Kidney (tissue), 22 donors: Measurements from ENCODE around the gene POU2F2. TPM values are rescaled to one million over a fixed set of nuclear protein-coding genes. Genes with fewer than 3 reads are reported as not detected.

ENCODE experiments used
- DNase-seq, 5 donors: peaks; one replicate each; pipeline ENCODE4 v3.0.0-alpha.2; 2013 to 2020
- FAIRE-seq: peaks from 2 replicates; lab custom pipeline; 2012; peaks lifted over from hg19 to GRCh38; lab: Jason Lieb, UNC
- H3K27ac ChIP-seq, 2 donors: one replicate each; pipeline ENCODE4 v1.7.0; 2013; ENCODE audit warnings: low read depth in 2 of 2, low read length in 2 of 2, inconsistent platforms in 1 of 2
- H3K27me3 ChIP-seq: one replicate; pipeline ENCODE4 v1.7.1; 2013; ENCODE audit warnings: low read length, inconsistent platforms; ENCODE audit not compliant: control insufficient read depth, insufficient read depth
- H3K36me3 ChIP-seq, 3 donors: one replicate each; pipeline versions ENCODE4 v1.7.0 to v1.7.1; 2013; ENCODE audit warnings: low read length in 3 of 3, control low read depth in 1 of 3, inconsistent platforms in 1 of 3; ENCODE audit not compliant: insufficient read depth in 3 of 3, control insufficient read depth in 2 of 3
- H3K4me1 ChIP-seq, 3 donors: one replicate each; pipeline versions ENCODE4 v1.7.0 to v1.7.1; 2013; ENCODE audit warnings: low read length in 3 of 3, inconsistent platforms in 1 of 3, low read depth in 1 of 3; ENCODE audit not compliant: control insufficient read depth in 2 of 3, insufficient read depth in 2 of 3
- H3K4me3 ChIP-seq, 3 donors: one replicate each; pipeline versions ENCODE4 v1.7.0 to v1.8.1; 2013; ENCODE audit warnings: low read length in 3 of 3, control low read depth in 1 of 3, inconsistent platforms in 1 of 3
- H3K9ac ChIP-seq, 3 donors: one replicate each; pipeline versions ENCODE4 v1.7.0 to v1.7.1; 2013; ENCODE audit warnings: low read length in 3 of 3, control low read depth in 1 of 3, inconsistent platforms in 1 of 3
- H3K9me3 ChIP-seq, 3 donors: one replicate each; pipeline versions ENCODE4 v1.7.0 to v1.7.1; 2013; ENCODE audit warnings: low read length in 3 of 3, control low read depth in 1 of 3, inconsistent platforms in 1 of 3; ENCODE audit not compliant: control insufficient read depth in 2 of 3, insufficient read depth in 1 of 3
- intact Hi-C: fragments of 100-400 bp; cut with DNase I; formaldehyde crosslinking; loops from one replicate; pipeline ENCODE4 v1.11.1; 2022
- long read RNA-seq, 10 donors: library from polyadenylated mRNA in 1 of 10; unstranded in 1 of 10; transcript quantifications; one replicate each; pipeline ENCODE4 v2.0.0 and lab custom pipeline, GENCODE V29; 2021 to 2026
- polyA plus RNA-seq: library from polyadenylated mRNA; stranded (reverse); fragments of 350-450 nt; fragmentation: Illumina TruSeq; extraction: RNeasy Lipid Tissue Mini Kit (QIAGEN cat#74804); gene quantifications from one replicate; pipeline ENCODE4 v1.2.3, GENCODE V29; 2014; ENCODE audit warnings: low read depth, low replicate concordance; ENCODE audit not compliant: insufficient read depth
- total RNA-seq: library from RNA; stranded (reverse); fragmentation: NEBNext Ultra II Directional; extraction: Animal tissue kit (Norgen Biotek cat#: 25700); gene quantifications from one replicate; pipeline ENCODE4 v1.2.1, GENCODE V29; 2021
- TF ChIP-seq, protein P1 (sequence below): IDR thresholded peaks from 3 replicates; pipeline ENCODE4 v1.5.1; 2012; ENCODE audit warnings: mild to moderate bottlenecking, moderate library complexity, borderline replicate concordance; ENCODE audit not compliant: insufficient read depth; ENCODE audit errors: extremely low read depth
- donor health status: control.
- donor health status: control.
- donor health status: control.
- donor health status: control.
- donor health status: control.
- donor health status: DM: yes; HTN: yes; CAD: no.
- donor health status: Normal renal cell carcinoma (clear cell type).

The POU2F2 gene
- total RNA-seq (9.8 TPM), polyA plus RNA-seq (1.3 TPM)
- long read RNA-seq, donor 1 = 0 reads
- long read RNA-seq, donor 2, partial matches to known transcripts = 34 of 34 reads
- long read RNA-seq, donor 2, other reads (novel, unspliced or antisense) = 0 of 34 reads
- long read RNA-seq, donor 3, partial matches to known transcripts = 0 of 1 reads
- long read RNA-seq, donor 3, other reads (novel, unspliced or antisense) = 0 of 1 reads
- long read RNA-seq, donor 4 = 0 reads
- long read RNA-seq, donor 5 = 0 reads
- long read RNA-seq, donor 6 = 0 reads
- long read RNA-seq, donor 7, partial matches to known transcripts = 5 of 9 reads
- long read RNA-seq, donor 7, other reads (novel, unspliced or antisense) = 3 of 9 reads
- long read RNA-seq, donor 8 = 0 reads
- long read RNA-seq, donor 9 = 0 reads
- long read RNA-seq, donor 10 = 0 reads

DNA sequence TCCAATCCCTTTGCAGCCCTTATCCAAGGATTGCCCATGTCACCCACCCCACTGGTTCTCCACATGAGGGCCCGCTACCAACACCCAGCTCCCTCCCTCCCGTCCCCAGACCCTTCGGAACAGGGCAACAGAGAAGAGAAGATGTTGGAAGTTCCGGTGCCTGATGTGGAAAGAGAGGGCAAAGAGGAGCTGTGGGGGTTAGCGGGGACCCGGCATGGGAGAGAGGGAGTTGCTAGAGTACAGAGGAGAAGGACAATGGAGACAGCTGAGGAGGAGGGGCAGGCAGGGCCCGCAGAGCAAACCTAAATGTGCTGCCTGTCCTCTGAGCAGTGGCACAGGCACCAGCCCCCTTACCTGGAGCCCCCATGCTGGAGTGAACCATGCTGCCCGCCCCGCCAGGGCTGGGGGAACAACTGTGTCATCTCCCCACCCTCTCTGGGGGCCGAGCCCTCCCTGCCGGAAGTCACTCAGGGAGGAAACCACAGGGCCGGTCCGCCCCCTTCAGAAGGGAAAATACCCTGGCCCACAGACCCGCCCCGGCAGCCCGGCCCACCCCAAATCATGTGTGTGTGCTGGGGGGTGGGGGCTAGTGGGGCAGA, at the start of gene POU2F2:
Gene POU2F2 (minus strand): TSS at position 417 of the 599 bp plus-strand sequence. CDS start 35 bp downstream, at position 382.
- H3K4me3 ChIP-seq = no peak within 1 kb of the TSS
- H3K27ac ChIP-seq = no peak within 1 kb of the TSS
- no peaks in the 10 kb centered on the region for H3K36me3 ChIP-seq
- no peaks in the 10 kb centered on the region for H3K9me3 ChIP-seq
- no peak within 1 kb of the TSS for H3K9ac ChIP-seq
- H3K27me3 ChIP-seq = peaks cover 18% of the 10 kb centered on the region
- no peak for FAIRE-seq
- H3K4me1 ChIP-seq = peaks cover 0 to 8% (median 0%) of the 10 kb centered on the region in 3 donors
- intact Hi-C loops = no loop called here
- TF ChIP-seq, protein P1, sequence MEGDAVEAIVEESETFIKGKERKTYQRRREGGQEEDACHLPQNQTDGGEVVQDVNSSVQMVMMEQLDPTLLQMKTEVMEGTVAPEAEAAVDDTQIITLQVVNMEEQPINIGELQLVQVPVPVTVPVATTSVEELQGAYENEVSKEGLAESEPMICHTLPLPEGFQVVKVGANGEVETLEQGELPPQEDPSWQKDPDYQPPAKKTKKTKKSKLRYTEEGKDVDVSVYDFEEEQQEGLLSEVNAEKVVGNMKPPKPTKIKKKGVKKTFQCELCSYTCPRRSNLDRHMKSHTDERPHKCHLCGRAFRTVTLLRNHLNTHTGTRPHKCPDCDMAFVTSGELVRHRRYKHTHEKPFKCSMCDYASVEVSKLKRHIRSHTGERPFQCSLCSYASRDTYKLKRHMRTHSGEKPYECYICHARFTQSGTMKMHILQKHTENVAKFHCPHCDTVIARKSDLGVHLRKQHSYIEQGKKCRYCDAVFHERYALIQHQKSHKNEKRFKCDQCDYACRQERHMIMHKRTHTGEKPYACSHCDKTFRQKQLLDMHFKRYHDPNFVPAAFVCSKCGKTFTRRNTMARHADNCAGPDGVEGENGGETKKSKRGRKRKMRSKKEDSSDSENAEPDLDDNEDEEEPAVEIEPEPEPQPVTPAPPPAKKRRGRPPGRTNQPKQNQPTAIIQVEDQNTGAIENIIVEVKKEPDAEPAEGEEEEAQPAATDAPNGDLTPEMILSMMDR = no peak
- peak in 1 of 5 donors; percentile 85 for DNase-seq

DNA sequence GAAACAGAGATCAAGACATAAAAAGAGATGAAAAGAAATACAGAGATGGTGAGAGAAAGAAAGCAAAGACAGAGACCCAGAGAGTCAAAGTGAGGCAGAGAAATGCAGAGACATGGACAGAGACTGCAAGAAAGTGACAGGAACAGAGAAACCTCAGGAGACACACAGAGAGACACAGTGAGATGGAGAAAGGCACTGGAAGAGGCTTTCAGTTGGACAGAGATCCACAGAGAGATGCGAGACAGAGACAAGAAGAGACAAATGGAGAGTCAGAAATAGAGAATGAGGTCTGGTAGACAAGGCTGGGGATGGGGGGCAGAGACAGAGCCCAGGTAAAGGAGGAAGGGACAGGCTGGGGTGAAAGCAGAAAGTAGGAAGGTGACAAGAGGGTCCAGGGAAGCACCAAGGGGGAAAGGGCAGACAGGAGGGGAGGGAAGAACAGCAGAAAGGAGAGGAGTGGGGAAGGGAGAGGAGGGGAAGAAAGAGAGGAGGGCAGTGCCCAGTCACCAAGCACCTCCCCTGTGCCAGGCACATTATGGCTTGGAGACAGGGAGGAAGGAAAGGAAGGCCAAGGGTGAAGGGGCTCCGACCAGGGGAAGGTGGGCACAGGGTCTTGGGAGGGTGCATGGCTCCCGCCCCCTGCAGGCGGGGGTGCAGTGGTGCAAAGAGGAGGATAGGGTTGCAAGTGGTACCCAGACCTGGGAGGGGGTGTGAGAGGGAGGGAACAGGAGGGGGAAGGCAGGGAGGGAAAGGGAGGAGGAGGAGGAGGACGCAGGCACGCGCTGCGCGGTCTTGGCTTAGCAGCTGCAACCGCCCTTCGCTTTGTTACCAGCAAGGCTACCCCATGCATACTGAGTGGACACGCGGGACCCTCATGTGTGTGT, 46.8 kb upstream of the POU2F2 start:
- intact Hi-C loops = no loop called here
- Histone ChIP-seq H3K4me3 (no peak overlapping the region), H3K36me3 (no peaks in the 10 kb centered on the region), H3K4me1 (no peaks in the 10 kb centered on the region), H3K9ac (no peak overlapping the region), H3K9me3 (no peaks in the 10 kb centered on the region), H3K27me3 (peaks cover 48% of the 10 kb centered on the region), H3K27ac (no peak overlapping the region)
- TF ChIP-seq, protein P1 = no peak
- DNase-seq (peak in 2 of 5 donors; percentile 8 to 18), FAIRE-seq (no peak)

DNA sequence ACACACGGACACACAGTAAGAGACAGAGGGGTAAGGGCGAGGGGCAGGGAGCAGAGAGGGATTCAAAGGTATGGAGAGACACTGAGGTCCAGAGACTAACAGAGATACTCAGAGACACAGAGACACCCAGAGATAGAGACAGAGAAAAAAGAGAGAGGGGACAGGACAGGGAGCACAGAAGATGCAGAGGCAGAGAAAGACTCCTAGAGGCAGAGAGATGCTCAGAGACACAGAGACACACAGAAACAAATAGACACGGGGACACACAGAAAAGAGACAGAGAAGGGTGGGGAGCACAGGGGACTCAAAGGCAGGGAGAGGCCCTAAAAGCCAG, 45.4 kb upstream of the POU2F2 start:
- FAIRE-seq (no peak), DNase-seq (no peak)
- Histone ChIP-seq H3K9ac (no peak overlapping the region), H3K4me1 (no peaks in the 10 kb centered on the region), H3K9me3 (no peaks in the 10 kb centered on the region), H3K27me3 (peaks cover 48% of the 10 kb centered on the region), H3K27ac (no peak overlapping the region), H3K4me3 (no peak overlapping the region), H3K36me3 (no peaks in the 10 kb centered on the region)
- intact Hi-C loops = no loop called here
- TF ChIP-seq, protein P1 = no peak
